HEK293 (cell line): ENCODE measurements around the gene DNAJA1.
A peak's percentile ranks its signal among the peaks of the same experiment; 100 is the strongest.

Experiments used
- CTCF ChIA-PET: fragments of 350-600 bp; formaldehyde crosslinking; extraction: SDS; loops from one replicate; lab custom pipeline; 2021; ENCODE audit warnings: antibody characterized with exemption; lab: Yijun Ruan, JAX
- POLR2A ChIA-PET: fragments of 300-600 bp; formaldehyde crosslinking; extraction: SDS; loops from one replicate; lab custom pipeline; 2020; ENCODE audit warnings: antibody characterized with exemption, inconsistent platforms; lab: Yijun Ruan, JAX
- H3K27ac ChIP-seq: fragments of 200-500 bp; sonication (Bioruptor generic); 2 replicates; pipeline ENCODE4 v1.5.1; 2014; ENCODE audit warnings: low read depth, low read length, control low read depth, inconsistent platforms; ENCODE audit errors: extremely low read depth
- H3K36me3 ChIP-seq, 2 experiments: fragments of 200-500 bp in 1 of 2; sonication (Bioruptor generic) in 1 of 2; 1 replicate in 1 of 2; 2 replicates in 1 of 2; pipeline ENCODE4 v1.5.1; 2014 to 2017; ENCODE audit warnings: inconsistent platforms in 2 of 2, low read length in 2 of 2; ENCODE audit not compliant: control insufficient read depth in 2 of 2, insufficient read depth in 1 of 2
- H3K4me1 ChIP-seq: fragments of 200-500 bp; sonication (Bioruptor generic); 2 replicates; pipeline ENCODE4 v1.5.1; 2014; ENCODE audit warnings: mild to moderate bottlenecking, low read length, inconsistent platforms; ENCODE audit not compliant: control insufficient read depth, insufficient read depth
- H3K4me3 ChIP-seq: 2 replicates; pipeline ENCODE4 v1.5.1; 2011; ENCODE audit warnings: low read depth, mild to moderate bottlenecking, control low read depth, low read length, moderate library complexity
- H3K9me3 ChIP-seq: fragments of 200-500 bp; sonication (Bioruptor generic); 2 replicates; pipeline ENCODE4 v1.5.1; 2014; ENCODE audit warnings: low read depth, low read length, inconsistent platforms; ENCODE audit not compliant: control insufficient read depth, insufficient read depth
- HOXC10 ChIP-seq: sonication (generic); formaldehyde crosslinking; IDR thresholded peaks from 2 replicates; pipeline ENCODE4 v1.8.1; 2023; ENCODE audit warnings: mild to moderate bottlenecking, missing genetic modification reagents
- KLF16 ChIP-seq: fragments of 450-650 bp; formaldehyde crosslinking; IDR thresholded peaks from 2 replicates; pipeline ENCODE4 v1.5.1; 2017; ENCODE audit warnings: missing biosample characterization, missing genetic modification characterization
- OSR2 ChIP-seq: fragments of 450-650 bp; formaldehyde crosslinking; IDR thresholded peaks from 2 replicates; pipeline ENCODE4 v1.5.1; 2016; ENCODE audit warnings: missing biosample characterization, missing genetic modification characterization
- PATZ1 ChIP-seq: fragments of 450-650 bp; formaldehyde crosslinking; IDR thresholded peaks from 2 replicates; pipeline ENCODE4 v1.5.1; 2016; ENCODE audit warnings: missing biosample characterization, missing genetic modification characterization
- PRDM4 ChIP-seq: fragments of 450-650 bp; formaldehyde crosslinking; IDR thresholded peaks from 2 replicates; pipeline ENCODE4 v1.5.1; 2017; ENCODE audit warnings: missing biosample characterization, missing genetic modification characterization
- REPIN1 ChIP-seq: fragments of 450-650 bp; formaldehyde crosslinking; IDR thresholded peaks from 2 replicates; pipeline ENCODE4 v1.5.1; 2017; ENCODE audit warnings: missing biosample characterization, missing genetic modification characterization, low read depth
- SCRT2 ChIP-seq: fragments of 450-650 bp; formaldehyde crosslinking; IDR thresholded peaks from 2 replicates; pipeline ENCODE4 v1.5.1; 2016; ENCODE audit warnings: missing biosample characterization, missing genetic modification characterization
- SP7 ChIP-seq: fragments of 450-650 bp; formaldehyde crosslinking; IDR thresholded peaks from 2 replicates; pipeline ENCODE4 v1.5.1; 2016; ENCODE audit warnings: missing biosample characterization, missing genetic modification characterization
- TRIM28 ChIP-seq: IDR thresholded peaks from 2 replicates; pipeline ENCODE4 v1.6.1; 2011; ENCODE audit warnings: low read length, control low read depth, borderline replicate concordance
- YY2 ChIP-seq: fragments of 450-650 bp; formaldehyde crosslinking; IDR thresholded peaks from 2 replicates; pipeline ENCODE4 v1.5.1; 2016; ENCODE audit warnings: missing biosample characterization, missing genetic modification characterization
- ZNF146 ChIP-seq: fragments of 450-650 bp; formaldehyde crosslinking; IDR thresholded peaks from 2 replicates; pipeline ENCODE4 v1.5.1; 2016; ENCODE audit warnings: missing biosample characterization, missing genetic modification characterization
- ZNF169 ChIP-seq: fragments of 450-650 bp; formaldehyde crosslinking; IDR thresholded peaks from 2 replicates; pipeline ENCODE4 v1.5.1; 2016; ENCODE audit warnings: missing biosample characterization, missing genetic modification characterization
- ZNF354C ChIP-seq: fragments of 450-650 bp; formaldehyde crosslinking; IDR thresholded peaks from 2 replicates; pipeline ENCODE4 v1.5.1; 2016; ENCODE audit warnings: missing biosample characterization, missing genetic modification characterization, low read depth, borderline replicate concordance
- ZNF366 ChIP-seq: fragments of 450-650 bp; formaldehyde crosslinking; conservative IDR thresholded peaks from 2 replicates; pipeline ENCODE4 v1.5.1; 2016; ENCODE audit warnings: missing biosample characterization, missing genetic modification characterization
- ZNF488 ChIP-seq: fragments of 450-650 bp; formaldehyde crosslinking; IDR thresholded peaks from 2 replicates; pipeline ENCODE4 v1.5.1; 2016; ENCODE audit warnings: missing biosample characterization, missing genetic modification characterization
- ZNF510 ChIP-seq: fragments of 450-650 bp; formaldehyde crosslinking; IDR thresholded peaks from 2 replicates; pipeline ENCODE4 v1.5.1; 2018; ENCODE audit warnings: mild to moderate bottlenecking, missing genetic modification characterization, missing biosample characterization; ENCODE audit not compliant: insufficient replicate concordance
- ZNF514 ChIP-seq: fragments of 450-650 bp; formaldehyde crosslinking; IDR thresholded peaks from 2 replicates; pipeline ENCODE4 v1.5.1; 2016; ENCODE audit warnings: missing biosample characterization, missing genetic modification characterization
- TF ChIP-seq, protein P1 (sequence below): fragments of 450-650 bp; formaldehyde crosslinking; IDR thresholded peaks from 2 replicates; pipeline ENCODE4; 2016; ENCODE audit warnings: missing biosample characterization, missing genetic modification characterization
- TF ChIP-seq, protein P2 (sequence below): fragments of 450-650 bp; formaldehyde crosslinking; IDR thresholded peaks from 2 replicates; pipeline ENCODE4 v1.5.1; 2016; ENCODE audit warnings: missing biosample characterization, missing genetic modification characterization
- TF ChIP-seq, protein P3 (sequence below): fragments of 450-650 bp; formaldehyde crosslinking; IDR thresholded peaks from 2 replicates; pipeline ENCODE4 v1.5.1; 2016; ENCODE audit warnings: missing biosample characterization, missing genetic modification characterization
- TF ChIP-seq, protein P4 (sequence below): fragments of 450-650 bp; IDR thresholded peaks from 2 replicates; pipeline ENCODE4 v1.5.1; 2018; ENCODE audit warnings: missing biosample characterization, missing genetic modification characterization
- TF ChIP-seq, protein P5 (sequence below): fragments of 450-650 bp; formaldehyde crosslinking; conservative IDR thresholded peaks from 2 replicates; pipeline ENCODE4 v1.5.1; 2016; ENCODE audit warnings: low read depth, missing biosample characterization, missing genetic modification characterization

Gene DNAJA1

DNA sequence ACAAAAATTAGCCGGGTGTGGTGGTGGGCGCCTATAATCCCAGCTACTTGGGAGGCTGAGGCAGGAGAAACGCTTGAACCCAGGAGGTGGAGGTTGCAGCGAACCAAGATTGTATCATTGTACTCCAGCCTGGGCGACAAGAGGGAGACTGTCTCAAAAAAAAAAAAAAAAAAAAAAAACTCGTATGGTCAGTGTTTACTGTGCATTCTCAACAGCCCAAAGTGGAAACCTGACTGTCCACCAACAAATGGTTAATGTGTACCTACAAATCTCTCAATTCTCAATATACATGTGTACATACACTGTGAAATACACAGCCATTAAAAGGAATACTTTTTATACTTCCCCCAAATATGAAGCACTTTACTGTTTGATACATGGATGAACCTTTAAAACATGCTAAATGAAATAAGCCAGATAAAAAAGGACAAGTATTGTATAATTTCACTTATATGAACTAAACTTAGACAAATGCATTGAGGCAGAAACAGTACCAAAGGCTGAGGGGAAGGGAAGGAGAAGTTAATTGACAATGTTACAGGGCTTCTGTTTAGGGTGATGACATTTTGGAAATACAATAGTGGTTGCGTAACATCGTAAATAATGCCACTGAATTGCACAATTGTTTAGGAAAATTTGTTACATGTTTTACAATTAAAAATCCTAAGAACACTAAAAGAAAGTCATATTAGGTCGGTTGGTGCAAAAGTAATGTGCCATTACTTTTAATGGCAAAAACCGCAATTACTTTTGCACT is 16.5 kb downstream of the DNAJA1 start:
- H3K27ac ChIP-seq = no peak overlapping the region
- no peaks in the 10 kb centered on the region; the same call in 1 of the 2 replicates for H3K4me1 ChIP-seq
- no peaks in the 10 kb centered on the region for H3K9me3 ChIP-seq
- H3K4me3 ChIP-seq = no peak overlapping the region
- H3K36me3 ChIP-seq = peaks cover 30 to 58% of the 10 kb centered on the region in 2 experiments
- POLR2A ChIA-PET = interaction anchor here (0.6 to 7.8 kb wide), 3 partner anchors 16 to 467 kb away, joined by 3 to 78 read pairs (median 4); partner anchors contain the start of genes DNAJA1 and NFX1
- CTCF ChIA-PET = interaction anchor here (0.7 kb wide), 1 partner anchor 185 kb away, joined by 5 read pairs; no protein-coding TSS in a partner anchor
- TF ChIP-seq PATZ1 (tag by site-specific recombination) (no peak), ZNF354C (tag by site-specific recombination) (no peak), REPIN1 (no peak), HOXC10 (CRISPR knock-in tag) (no peak), ZNF510 (tag by site-specific recombination) (no peak), TRIM28 (no peak), YY2 (no peak), SP7 (tag by site-specific recombination) (peak; percentile 24; the same call in 1 of the 2 replicates), KLF16 (tag by site-specific recombination) (no peak), PRDM4 (tag by site-specific recombination) (no peak), ZNF366 (tag by site-specific recombination) (no peak), SCRT2 (tag by site-specific recombination) (no peak), ZNF514 (tag by site-specific recombination) (no peak), OSR2 (tag by site-specific recombination) (peak; percentile 72), ZNF146 (tag by site-specific recombination) (no peak), ZNF169 (no peak), ZNF488 (tag by site-specific recombination) (no peak)
- TF ChIP-seq, protein P1, sequence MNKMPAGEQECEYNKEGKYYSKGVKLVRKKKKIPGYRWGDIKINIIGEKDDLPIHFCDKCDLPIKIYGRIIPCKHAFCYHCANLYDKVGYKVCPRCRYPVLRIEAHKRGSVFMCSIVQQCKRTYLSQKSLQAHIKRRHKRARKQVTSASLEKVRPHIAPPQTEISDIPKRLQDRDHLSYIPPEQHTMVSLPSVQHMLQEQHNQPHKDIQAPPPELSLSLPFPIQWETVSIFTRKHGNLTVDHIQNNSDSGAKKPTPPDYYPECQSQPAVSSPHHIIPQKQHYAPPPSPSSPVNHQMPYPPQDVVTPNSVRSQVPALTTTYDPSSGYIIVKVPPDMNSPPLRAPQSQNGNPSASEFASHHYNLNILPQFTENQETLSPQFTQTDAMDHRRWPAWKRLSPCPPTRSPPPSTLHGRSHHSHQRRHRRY (tag by site-specific recombination) = no peak
- TF ChIP-seq, protein P2, sequence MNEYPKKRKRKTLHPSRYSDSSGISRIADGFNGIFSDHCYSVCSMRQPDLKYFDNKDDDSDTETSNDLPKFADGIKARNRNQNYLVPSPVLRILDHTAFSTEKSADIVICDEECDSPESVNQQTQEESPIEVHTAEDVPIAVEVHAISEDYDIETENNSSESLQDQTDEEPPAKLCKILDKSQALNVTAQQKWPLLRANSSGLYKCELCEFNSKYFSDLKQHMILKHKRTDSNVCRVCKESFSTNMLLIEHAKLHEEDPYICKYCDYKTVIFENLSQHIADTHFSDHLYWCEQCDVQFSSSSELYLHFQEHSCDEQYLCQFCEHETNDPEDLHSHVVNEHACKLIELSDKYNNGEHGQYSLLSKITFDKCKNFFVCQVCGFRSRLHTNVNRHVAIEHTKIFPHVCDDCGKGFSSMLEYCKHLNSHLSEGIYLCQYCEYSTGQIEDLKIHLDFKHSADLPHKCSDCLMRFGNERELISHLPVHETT (tag by site-specific recombination) = no peak
- TF ChIP-seq, protein P3, sequence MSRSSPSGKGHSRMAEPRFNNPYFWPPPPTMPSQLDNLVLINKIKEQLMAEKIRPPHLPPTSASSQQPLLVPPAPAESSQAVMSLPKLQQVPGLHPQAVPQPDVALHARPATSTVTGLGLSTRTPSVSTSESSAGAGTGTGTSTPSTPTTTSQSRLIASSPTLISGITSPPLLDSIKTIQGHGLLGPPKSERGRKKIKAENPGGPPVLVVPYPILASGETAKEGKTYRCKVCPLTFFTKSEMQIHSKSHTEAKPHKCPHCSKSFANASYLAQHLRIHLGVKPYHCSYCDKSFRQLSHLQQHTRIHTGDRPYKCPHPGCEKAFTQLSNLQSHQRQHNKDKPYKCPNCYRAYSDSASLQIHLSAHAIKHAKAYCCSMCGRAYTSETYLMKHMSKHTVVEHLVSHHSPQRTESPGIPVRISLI = peak; percentile 56; the same call in 1 of the 2 replicates
- TF ChIP-seq, protein P4, sequence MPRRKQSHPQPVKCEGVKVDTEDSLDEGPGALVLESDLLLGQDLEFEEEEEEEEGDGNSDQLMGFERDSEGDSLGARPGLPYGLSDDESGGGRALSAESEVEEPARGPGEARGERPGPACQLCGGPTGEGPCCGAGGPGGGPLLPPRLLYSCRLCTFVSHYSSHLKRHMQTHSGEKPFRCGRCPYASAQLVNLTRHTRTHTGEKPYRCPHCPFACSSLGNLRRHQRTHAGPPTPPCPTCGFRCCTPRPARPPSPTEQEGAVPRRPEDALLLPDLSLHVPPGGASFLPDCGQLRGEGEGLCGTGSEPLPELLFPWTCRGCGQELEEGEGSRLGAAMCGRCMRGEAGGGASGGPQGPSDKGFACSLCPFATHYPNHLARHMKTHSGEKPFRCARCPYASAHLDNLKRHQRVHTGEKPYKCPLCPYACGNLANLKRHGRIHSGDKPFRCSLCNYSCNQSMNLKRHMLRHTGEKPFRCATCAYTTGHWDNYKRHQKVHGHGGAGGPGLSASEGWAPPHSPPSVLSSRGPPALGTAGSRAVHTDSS (tag by site-specific recombination) = no peak
- TF ChIP-seq, protein P5, sequence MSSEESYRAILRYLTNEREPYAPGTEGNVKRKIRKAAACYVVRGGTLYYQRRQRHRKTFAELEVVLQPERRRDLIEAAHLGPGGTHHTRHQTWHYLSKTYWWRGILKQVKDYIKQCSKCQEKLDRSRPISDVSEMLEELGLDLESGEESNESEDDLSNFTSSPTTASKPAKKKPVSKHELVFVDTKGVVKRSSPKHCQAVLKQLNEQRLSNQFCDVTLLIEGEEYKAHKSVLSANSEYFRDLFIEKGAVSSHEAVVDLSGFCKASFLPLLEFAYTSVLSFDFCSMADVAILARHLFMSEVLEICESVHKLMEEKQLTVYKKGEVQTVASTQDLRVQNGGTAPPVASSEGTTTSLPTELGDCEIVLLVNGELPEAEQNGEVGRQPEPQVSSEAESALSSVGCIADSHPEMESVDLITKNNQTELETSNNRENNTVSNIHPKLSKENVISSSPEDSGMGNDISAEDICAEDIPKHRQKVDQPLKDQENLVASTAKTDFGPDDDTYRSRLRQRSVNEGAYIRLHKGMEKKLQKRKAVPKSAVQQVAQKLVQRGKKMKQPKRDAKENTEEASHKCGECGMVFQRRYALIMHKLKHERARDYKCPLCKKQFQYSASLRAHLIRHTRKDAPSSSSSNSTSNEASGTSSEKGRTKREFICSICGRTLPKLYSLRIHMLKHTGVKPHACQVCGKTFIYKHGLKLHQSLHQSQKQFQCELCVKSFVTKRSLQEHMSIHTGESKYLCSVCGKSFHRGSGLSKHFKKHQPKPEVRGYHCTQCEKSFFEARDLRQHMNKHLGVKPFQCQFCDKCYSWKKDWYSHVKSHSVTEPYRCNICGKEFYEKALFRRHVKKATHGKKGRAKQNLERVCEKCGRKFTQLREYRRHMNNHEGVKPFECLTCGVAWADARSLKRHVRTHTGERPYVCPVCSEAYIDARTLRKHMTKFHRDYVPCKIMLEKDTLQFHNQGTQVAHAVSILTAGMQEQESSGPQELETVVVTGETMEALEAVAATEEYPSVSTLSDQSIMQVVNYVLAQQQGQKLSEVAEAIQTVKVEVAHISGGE (tag by site-specific recombination) = no peak
